Fibroblast of lung (primary cell): ENCODE results near the gene IFI27. TPM values are rescaled to one million over a fixed set of nuclear protein-coding genes. Genes with fewer than 3 reads are reported as not detected.

ENCODE experiments used
- DNase-seq, 2 donors: peaks; one replicate each; pipeline versions ENCODE4 v3.0.0 to v3.0.0-alpha.2; 2010; ENCODE audit warnings: low read depth in 2 of 2
- H2AFZ ChIP-seq: 2 replicates; pipeline ENCODE4 v1.5.1; 2012; ENCODE audit warnings: low read length, control low read depth, inconsistent platforms
- H3K27ac ChIP-seq: 2 replicates; pipeline ENCODE4 v1.5.1; 2011; ENCODE audit warnings: low read length, control low read depth; ENCODE audit not compliant: insufficient read depth
- H3K27me3 ChIP-seq: 2 replicates; pipeline ENCODE4 v1.5.1; 2011; ENCODE audit warnings: mild to moderate bottlenecking, low read length; ENCODE audit not compliant: control insufficient read depth, insufficient read depth
- H3K36me3 ChIP-seq: 2 replicates; pipeline ENCODE4 v1.5.1; 2011; ENCODE audit warnings: low read length; ENCODE audit not compliant: control insufficient read depth, insufficient read depth
- H3K4me1 ChIP-seq: 2 replicates; pipeline ENCODE4 v1.5.1; 2011; ENCODE audit warnings: low read length; ENCODE audit not compliant: control insufficient read depth, insufficient read depth; ENCODE audit errors: extremely low read depth
- H3K4me2 ChIP-seq: 2 replicates; pipeline ENCODE4 v1.5.1; 2011; ENCODE audit warnings: low read length, control low read depth; ENCODE audit not compliant: insufficient read depth; ENCODE audit errors: extremely low read depth
- H3K4me3 ChIP-seq, 4 experiments: fragments of 200-600 bp in 1 of 4; sonication (generic) in 1 of 4; replicated peaks in 1 of 4; 2 replicates each; pipeline ENCODE4 v1.5.1; 2011 to 2016; ENCODE audit warnings: low read length in 4 of 4, low read depth in 3 of 4, mild to moderate bottlenecking in 3 of 4, control low read depth in 2 of 4, inconsistent platforms in 1 of 4, mixed read lengths in 1 of 4; ENCODE audit not compliant: insufficient read depth in 1 of 4; ENCODE audit errors: control extremely low read depth in 1 of 4
- H3K79me2 ChIP-seq: 2 replicates; pipeline ENCODE4 v1.5.1; 2012; ENCODE audit warnings: mild to moderate bottlenecking, low read length, inconsistent platforms; ENCODE audit not compliant: control insufficient read depth, insufficient read depth
- H3K9ac ChIP-seq: 2 replicates; pipeline ENCODE4 v1.5.1; 2011; ENCODE audit warnings: mild to moderate bottlenecking, low read length, control low read depth; ENCODE audit not compliant: insufficient read depth
- H3K9me3 ChIP-seq: 2 replicates; pipeline ENCODE4 v1.5.1; 2012; ENCODE audit warnings: low read depth, low read length; ENCODE audit not compliant: control insufficient read depth, insufficient read depth
- H4K20me1 ChIP-seq: 2 replicates; pipeline ENCODE4 v1.5.1; 2011; ENCODE audit warnings: low read length; ENCODE audit not compliant: control insufficient read depth, insufficient read depth; ENCODE audit errors: extremely low read depth
- EZH2 ChIP-seq: IDR thresholded peaks from 2 replicates; pipeline ENCODE4 v1.5.1; 2012; ENCODE audit warnings: low read length, control low read depth, mild to moderate bottlenecking; ENCODE audit errors: missing control alignments
- polyA plus RNA-seq, 2 donors: library from polyadenylated mRNA; depleted of rRNA in 1 of 2; stranded (reverse) in 1 of 2; unstranded in 1 of 2; fragments of >200 nt; gene quantifications; 2 replicates each; pipeline ENCODE4 v1.2.1, GENCODE V29; 2011 to 2012; ENCODE audit warnings: missing spikeins in 1 of 2
- total RNA-seq: library from RNA; depleted of rRNA; stranded (reverse); fragments of >200 nt; gene quantifications from 2 replicates; pipeline ENCODE4 v1.2.1, GENCODE V29; 2014
- TF ChIP-seq, protein P1 (sequence below), 2 donors: IDR thresholded peaks in 1 of 2; conservative IDR thresholded peaks in 1 of 2; 1 replicate in 1 of 2; 2 replicates in 1 of 2; pipeline ENCODE4 v1.5.1; 2011 to 2012; ENCODE audit warnings: low read length in 2 of 2, control low read depth in 1 of 2, inconsistent platforms in 1 of 2, low read depth in 1 of 2, mild to moderate bottlenecking in 1 of 2

The IFI27 gene
- total and polyA plus RNA-seq, 2 donors (not counting 1 experiment from before 2014, with no cell fraction given), result 7.9 to 32.2 TPM

GRCh38 chr14:94104731-94105130 is 5.8 kb upstream of the IFI27 start:
- TF ChIP-seq EZH2, result no peak
- TF ChIP-seq, protein P1, sequence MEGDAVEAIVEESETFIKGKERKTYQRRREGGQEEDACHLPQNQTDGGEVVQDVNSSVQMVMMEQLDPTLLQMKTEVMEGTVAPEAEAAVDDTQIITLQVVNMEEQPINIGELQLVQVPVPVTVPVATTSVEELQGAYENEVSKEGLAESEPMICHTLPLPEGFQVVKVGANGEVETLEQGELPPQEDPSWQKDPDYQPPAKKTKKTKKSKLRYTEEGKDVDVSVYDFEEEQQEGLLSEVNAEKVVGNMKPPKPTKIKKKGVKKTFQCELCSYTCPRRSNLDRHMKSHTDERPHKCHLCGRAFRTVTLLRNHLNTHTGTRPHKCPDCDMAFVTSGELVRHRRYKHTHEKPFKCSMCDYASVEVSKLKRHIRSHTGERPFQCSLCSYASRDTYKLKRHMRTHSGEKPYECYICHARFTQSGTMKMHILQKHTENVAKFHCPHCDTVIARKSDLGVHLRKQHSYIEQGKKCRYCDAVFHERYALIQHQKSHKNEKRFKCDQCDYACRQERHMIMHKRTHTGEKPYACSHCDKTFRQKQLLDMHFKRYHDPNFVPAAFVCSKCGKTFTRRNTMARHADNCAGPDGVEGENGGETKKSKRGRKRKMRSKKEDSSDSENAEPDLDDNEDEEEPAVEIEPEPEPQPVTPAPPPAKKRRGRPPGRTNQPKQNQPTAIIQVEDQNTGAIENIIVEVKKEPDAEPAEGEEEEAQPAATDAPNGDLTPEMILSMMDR (conservative IDR thresholded peaks at IDR 0.05 in 1 of 2, IDR thresholded peaks at IDR 0.05 in 1 of 2; ENCODE audit: low read depth in 1 of 2, low read length in 2 of 2), result no peak
- no peak overlapping the region for H3K4me3 ChIP-seq
- no peak overlapping the region for H3K4me2 ChIP-seq
- H4K20me1 ChIP-seq, result no peaks in the 10 kb centered on the region
- no peak overlapping the region for H3K27ac ChIP-seq
- H2AFZ ChIP-seq, result no peak overlapping the region
- no peaks in the 10 kb centered on the region for H3K79me2 ChIP-seq
- DNase-seq, result no peak
- H3K4me1 ChIP-seq, result peaks cover 7% of the 10 kb centered on the region
- no peak overlapping the region for H3K9ac ChIP-seq
- no peaks in the 10 kb centered on the region for H3K27me3 ChIP-seq
- no peaks in the 10 kb centered on the region for H3K9me3 ChIP-seq
- H3K36me3 ChIP-seq, result no peaks in the 10 kb centered on the region

GRCh38 chr14:94109915-94110250 is 653 bp upstream of the IFI27 start:
- Histone ChIP-seq H3K9me3 (no peaks in the 10 kb centered on the region), H2AFZ (no peak overlapping the region), H3K27ac (no peak overlapping the region), H3K79me2 (no peaks in the 10 kb centered on the region), H3K27me3 (no peaks in the 10 kb centered on the region), H3K4me2 (no peak overlapping the region), H3K9ac (no peak overlapping the region), H3K36me3 (no peaks in the 10 kb centered on the region), H3K4me3 (no peak overlapping the region), H4K20me1 (no peaks in the 10 kb centered on the region), H3K4me1 (no peaks in the 10 kb centered on the region)
- TF ChIP-seq EZH2, result no peak
- TF ChIP-seq, protein P1 (conservative IDR thresholded peaks at IDR 0.05 in 1 of 2, IDR thresholded peaks at IDR 0.05 in 1 of 2; ENCODE audit: low read depth in 1 of 2, low read length in 2 of 2), result no peak
- no peak for DNase-seq

GRCh38 chr14:94111276-94112095 is 950 bp downstream of the IFI27 start:
- Histone ChIP-seq H4K20me1 (no peaks in the 10 kb centered on the region), H3K36me3 (no peaks in the 10 kb centered on the region), H3K4me1 (no peaks in the 10 kb centered on the region), H3K27me3 (peaks cover 3% of the 10 kb centered on the region), H3K4me3 (no peak overlapping the region), H2AFZ (no peak overlapping the region), H3K9me3 (no peaks in the 10 kb centered on the region), H3K79me2 (no peaks in the 10 kb centered on the region), H3K27ac (no peak overlapping the region), H3K9ac (no peak overlapping the region), H3K4me2 (no peak overlapping the region)
- TF ChIP-seq EZH2, result no peak
- TF ChIP-seq, protein P1 (conservative IDR thresholded peaks at IDR 0.05 in 1 of 2, IDR thresholded peaks at IDR 0.05 in 1 of 2; ENCODE audit: low read depth in 1 of 2, low read length in 2 of 2), result no peak
- DNase-seq, result no peak
